Measurements from ENCODE around the gene KRTAP10-6.
"Not testable (repeated sequence)": the region's sequence is repeated elsewhere in the genome, so short reads cannot be mapped to it uniquely, and the experiment has no call there.

The KRTAP10-6 gene

DNA sequence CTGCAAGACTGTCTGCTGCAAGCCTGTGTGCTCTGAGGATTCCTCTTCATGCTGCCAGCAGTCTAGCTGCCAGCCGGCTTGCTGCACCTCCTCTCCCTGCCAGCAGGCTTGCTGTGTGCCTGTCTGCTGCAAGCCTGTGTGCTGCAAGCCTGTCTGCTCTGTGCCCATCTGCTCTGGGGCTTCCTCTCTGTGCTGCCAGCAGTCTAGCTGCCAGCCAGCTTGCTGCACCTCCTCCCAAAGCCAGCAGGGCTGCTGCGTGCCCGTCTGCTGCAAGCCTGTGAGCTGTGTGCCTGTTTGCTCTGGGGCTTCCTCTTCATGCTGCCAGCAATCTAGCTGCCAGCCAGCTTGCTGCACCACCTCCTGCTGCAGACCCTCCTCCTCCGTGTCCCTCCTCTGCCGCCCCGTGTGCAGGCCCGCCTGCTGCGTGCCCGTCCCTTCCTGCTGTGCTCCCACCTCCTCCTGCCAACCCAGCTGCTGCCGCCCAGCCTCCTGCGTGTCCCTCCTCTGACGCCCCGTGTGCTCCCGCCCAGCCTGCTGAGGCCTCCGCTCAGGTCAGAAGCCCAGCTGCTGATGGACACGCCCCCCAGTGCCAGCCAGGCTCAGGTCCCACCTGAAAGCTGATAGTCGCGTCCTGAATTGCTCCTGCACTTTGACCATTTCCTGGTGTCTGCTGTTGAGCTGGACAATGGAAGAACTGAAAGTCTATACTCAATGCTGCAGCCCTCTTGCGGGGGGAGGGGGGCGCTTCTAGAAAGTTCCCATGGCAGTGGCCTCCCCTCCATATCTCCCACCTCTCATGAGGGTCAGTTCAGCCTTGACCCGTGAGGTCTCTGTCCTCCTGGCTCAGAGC, 17.6 kb downstream of the KRTAP10-6 start:
- Histone ChIP-seq H3K9ac (ENCODE audit: low read depth, low read length) (no peak overlapping the region), H3K27me3 (ENCODE audit: control insufficient read depth, insufficient read depth, low read length) (no peaks in the 10 kb centered on the region), H3K36me3 (ENCODE audit: control insufficient read depth, insufficient read depth, low read length) (no peaks in the 10 kb centered on the region), H3K9me3 (ENCODE audit: control insufficient read depth, insufficient read depth, low read length) (peaks cover 3% of the 10 kb centered on the region; the same call in 1 of the 2 replicates), H3K27ac (ENCODE audit: low read depth, low read length) (no peak overlapping the region), H3K4me1 (ENCODE audit: control insufficient read depth, insufficient read depth, low read length) (no peaks in the 10 kb centered on the region), H3K4me3 (ENCODE audit: low read depth, low read length) (no peak overlapping the region)

DNA sequence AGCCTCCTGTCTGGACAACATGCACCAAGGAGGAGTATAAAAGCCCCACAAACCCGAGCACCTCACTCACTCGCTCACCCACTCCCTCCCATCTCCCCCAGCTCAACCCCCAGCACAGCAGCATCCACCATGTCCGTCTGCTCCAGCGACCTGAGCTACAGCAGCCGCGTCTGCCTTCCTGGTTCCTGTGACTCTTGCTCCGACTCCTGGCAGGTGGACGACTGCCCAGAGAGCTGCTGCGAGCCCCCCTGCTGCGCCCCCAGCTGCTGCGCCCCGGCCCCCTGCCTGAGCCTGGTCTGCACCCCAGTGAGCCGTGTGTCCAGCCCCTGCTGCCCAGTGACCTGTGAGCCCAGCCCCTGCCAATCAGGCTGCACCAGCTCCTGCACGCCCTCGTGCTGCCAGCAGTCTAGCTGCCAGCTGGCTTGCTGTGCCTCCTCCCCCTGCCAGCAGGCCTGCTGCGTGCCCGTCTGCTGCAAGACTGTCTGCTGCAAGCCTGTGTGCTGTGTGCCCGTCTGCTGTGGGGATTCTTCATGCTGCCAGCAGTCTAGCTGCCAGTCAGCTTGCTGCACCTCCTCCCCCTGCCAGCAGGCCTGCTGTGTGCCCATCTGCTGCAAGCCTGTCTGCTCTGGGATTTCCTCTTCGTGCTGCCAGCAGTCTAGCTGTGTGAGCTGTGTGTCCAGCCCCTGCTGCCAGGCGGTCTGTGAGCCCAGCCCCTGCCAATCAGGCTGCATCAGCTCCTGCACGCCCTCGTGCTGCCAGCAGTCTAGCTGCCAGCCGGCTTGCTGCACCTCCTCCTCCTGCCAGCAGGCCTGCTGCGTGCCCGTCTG, 18.5 kb downstream of the KRTAP10-6 start, which contains the start of gene KRTAP10-4:
Gene KRTAP10-4 (plus strand): TSS at position 100 of the 827 bp plus-strand sequence. CDS start 30 bp downstream, at position 130.
- not testable (repeated sequence) for H3K9me3 ChIP-seq (ENCODE audit: control insufficient read depth, insufficient read depth, low read length); H3K36me3 ChIP-seq (ENCODE audit: control insufficient read depth, insufficient read depth, low read length); H3K4me3 ChIP-seq (ENCODE audit: low read depth, low read length); H3K4me1 ChIP-seq (ENCODE audit: control insufficient read depth, insufficient read depth, low read length); H3K27me3 ChIP-seq (ENCODE audit: control insufficient read depth, insufficient read depth, low read length); H3K9ac ChIP-seq (ENCODE audit: low read depth, low read length); H3K27ac ChIP-seq (ENCODE audit: low read depth, low read length)

DNA sequence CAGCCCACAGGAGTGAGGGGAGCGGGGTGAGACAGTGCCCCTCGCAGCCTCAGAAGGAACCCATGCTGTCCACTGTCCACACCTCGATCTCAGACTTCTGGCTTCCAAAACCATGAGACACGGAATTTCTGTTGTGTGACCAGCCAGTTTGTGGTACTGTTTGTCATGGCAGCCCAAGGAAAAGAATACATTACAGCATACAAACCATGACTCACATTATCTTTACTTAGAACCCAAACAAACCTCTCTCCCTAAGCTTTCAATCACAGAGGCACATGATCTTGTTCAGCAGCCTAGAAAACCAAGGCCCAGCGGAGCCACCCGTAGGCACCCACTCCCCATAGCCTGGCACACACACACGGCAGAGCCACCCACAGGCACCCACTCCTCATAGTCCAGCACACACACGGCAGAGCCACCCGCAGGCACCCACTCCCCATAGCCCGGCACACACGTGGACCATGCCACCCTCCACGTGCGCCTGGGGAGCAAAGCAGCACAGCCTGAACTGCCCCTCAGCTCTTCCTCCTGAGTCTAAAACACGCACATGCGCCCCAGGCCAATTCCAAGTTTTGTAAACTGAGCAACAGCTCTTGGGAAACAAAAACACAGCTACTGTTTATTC, 19.2 kb downstream of the KRTAP10-6 start:
- peaks cover 3% of the 10 kb centered on the region; the same call in 1 of the 2 replicates for H3K9me3 ChIP-seq (ENCODE audit: control insufficient read depth, insufficient read depth, low read length)
- no peak overlapping the region for H3K4me3 ChIP-seq (ENCODE audit: low read depth, low read length)
- no peaks in the 10 kb centered on the region for H3K4me1 ChIP-seq (ENCODE audit: control insufficient read depth, insufficient read depth, low read length)
- H3K9ac ChIP-seq (ENCODE audit: low read depth, low read length), result no peak overlapping the region
- H3K27ac ChIP-seq (ENCODE audit: low read depth, low read length), result no peak overlapping the region
- no peaks in the 10 kb centered on the region for H3K27me3 ChIP-seq (ENCODE audit: control insufficient read depth, insufficient read depth, low read length)
- H3K36me3 ChIP-seq (ENCODE audit: control insufficient read depth, insufficient read depth, low read length), result no peaks in the 10 kb centered on the region

DNA sequence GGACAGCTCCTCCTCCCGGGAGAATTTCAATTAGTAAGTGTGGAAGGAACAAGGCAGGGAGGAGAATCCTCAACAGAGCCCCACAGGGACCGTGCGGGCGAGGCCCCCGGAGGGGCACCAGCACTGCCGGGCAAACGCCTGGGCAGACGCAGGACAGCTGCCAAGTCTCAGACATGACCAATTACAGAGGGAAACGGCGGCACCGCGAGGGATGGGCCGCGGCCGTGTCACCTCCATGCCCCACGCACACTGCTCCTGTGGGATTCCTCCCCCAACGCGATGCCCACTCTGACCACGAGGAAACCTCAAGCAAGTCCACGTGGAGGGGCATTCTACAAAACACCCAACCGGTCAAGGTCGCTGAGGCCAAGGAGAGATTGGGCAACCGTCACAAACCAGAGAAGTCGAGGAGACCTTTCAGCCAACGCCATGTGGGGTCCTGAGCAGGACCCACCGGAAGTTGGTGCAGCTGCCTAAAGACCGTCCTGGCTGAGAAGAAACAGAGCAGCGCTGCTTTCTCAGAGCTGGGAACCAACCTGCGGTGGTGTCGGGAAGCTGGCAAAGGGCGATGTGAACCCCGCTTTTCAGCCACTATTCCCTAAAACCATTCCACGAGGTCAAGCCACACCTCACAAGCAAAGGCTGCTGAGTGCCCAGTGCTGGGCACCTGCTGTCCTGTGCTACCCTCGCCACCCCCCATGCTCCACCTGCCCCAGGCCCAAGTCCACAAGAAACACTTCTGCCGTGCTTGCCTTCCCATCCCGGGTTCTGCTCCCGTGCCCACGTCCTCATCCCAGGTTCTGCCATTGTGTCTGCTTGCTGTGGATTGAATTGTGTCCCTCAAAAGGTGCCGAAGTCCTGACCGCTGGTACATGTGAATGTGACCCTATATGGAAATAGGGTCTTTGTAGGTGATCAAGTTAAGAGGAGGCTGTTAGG, 20.2 kb downstream of the KRTAP10-6 start:
- no peaks in the 10 kb centered on the region for H3K9me3 ChIP-seq (ENCODE audit: control insufficient read depth, insufficient read depth, low read length)
- H3K27ac ChIP-seq (ENCODE audit: low read depth, low read length), result no peak overlapping the region
- H3K27me3 ChIP-seq (ENCODE audit: control insufficient read depth, insufficient read depth, low read length), result no peaks in the 10 kb centered on the region
- H3K36me3 ChIP-seq (ENCODE audit: control insufficient read depth, insufficient read depth, low read length), result no peaks in the 10 kb centered on the region
- H3K9ac ChIP-seq (ENCODE audit: low read depth, low read length), result no peak overlapping the region
- H3K4me1 ChIP-seq (ENCODE audit: control insufficient read depth, insufficient read depth, low read length), result no peaks in the 10 kb centered on the region
- no peak overlapping the region for H3K4me3 ChIP-seq (ENCODE audit: low read depth, low read length)

DNA sequence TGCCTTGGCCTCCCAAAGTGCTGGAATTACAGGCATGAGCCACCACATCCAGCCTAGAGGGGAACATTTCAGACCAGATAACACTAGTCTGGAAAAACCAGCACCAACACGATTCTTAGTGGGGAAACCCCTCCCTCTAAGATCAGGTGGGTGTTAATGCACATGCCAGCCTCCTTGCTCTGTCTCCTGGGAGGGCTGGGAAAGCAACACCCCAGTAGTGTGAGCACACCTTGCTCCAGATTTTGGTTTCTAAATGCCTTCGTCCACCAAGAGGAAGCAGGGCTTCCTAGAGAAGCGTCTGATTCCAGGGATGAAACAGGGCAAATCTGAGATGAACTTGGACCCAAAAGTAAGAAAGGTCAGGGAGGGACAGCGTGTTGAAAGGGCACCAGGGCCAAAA, 21.0 kb downstream of the KRTAP10-6 start:
- H3K9me3 ChIP-seq (ENCODE audit: control insufficient read depth, insufficient read depth, low read length), result no peaks in the 10 kb centered on the region
- H3K4me1 ChIP-seq (ENCODE audit: control insufficient read depth, insufficient read depth, low read length), result no peaks in the 10 kb centered on the region
- no peak overlapping the region for H3K9ac ChIP-seq (ENCODE audit: low read depth, low read length)
- H3K27ac ChIP-seq (ENCODE audit: low read depth, low read length), result no peak overlapping the region
- H3K36me3 ChIP-seq (ENCODE audit: control insufficient read depth, insufficient read depth, low read length), result no peaks in the 10 kb centered on the region
- no peak overlapping the region for H3K4me3 ChIP-seq (ENCODE audit: low read depth, low read length)
- H3K27me3 ChIP-seq (ENCODE audit: control insufficient read depth, insufficient read depth, low read length), result no peaks in the 10 kb centered on the region

DNA sequence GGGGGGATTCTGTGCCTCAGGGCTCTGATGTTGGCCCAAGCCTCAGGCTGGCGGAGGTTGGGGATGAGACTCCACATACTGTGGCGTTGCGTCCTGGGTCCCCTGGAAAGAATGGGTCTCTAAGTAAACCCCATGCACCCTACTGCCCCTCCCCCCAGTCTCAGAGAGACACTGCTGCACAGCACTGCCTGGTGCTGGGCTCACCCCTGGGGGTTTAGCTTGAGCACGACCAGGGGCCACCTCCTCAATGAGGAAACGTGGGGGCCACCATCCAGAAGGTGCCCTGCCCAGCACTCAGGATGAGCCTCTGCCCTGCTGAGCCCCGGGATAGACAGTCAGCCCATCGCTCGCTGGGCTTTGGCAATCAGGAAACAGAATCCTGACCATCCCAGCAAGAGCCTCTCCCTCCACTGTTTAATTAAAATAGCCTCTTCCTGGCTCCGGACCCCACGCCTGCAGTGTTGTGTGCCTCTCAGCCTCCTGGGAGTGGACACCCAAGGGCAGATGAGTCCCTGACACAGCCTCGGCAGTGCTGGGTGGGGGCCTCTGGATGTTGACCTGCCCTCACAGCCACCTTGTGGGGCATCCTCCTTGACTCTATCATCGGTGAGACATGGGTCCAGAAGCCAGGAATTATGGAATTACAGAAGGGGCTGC, 22.3 kb downstream of the KRTAP10-6 start:
- Histone ChIP-seq H3K4me1 (ENCODE audit: control insufficient read depth, insufficient read depth, low read length) (no peaks in the 10 kb centered on the region), H3K4me3 (ENCODE audit: low read depth, low read length) (no peak overlapping the region), H3K36me3 (ENCODE audit: control insufficient read depth, insufficient read depth, low read length) (no peaks in the 10 kb centered on the region), H3K27ac (ENCODE audit: low read depth, low read length) (no peak overlapping the region), H3K9me3 (ENCODE audit: control insufficient read depth, insufficient read depth, low read length) (no peaks in the 10 kb centered on the region), H3K9ac (ENCODE audit: low read depth, low read length) (no peak overlapping the region), H3K27me3 (ENCODE audit: control insufficient read depth, insufficient read depth, low read length) (no peaks in the 10 kb centered on the region)

DNA sequence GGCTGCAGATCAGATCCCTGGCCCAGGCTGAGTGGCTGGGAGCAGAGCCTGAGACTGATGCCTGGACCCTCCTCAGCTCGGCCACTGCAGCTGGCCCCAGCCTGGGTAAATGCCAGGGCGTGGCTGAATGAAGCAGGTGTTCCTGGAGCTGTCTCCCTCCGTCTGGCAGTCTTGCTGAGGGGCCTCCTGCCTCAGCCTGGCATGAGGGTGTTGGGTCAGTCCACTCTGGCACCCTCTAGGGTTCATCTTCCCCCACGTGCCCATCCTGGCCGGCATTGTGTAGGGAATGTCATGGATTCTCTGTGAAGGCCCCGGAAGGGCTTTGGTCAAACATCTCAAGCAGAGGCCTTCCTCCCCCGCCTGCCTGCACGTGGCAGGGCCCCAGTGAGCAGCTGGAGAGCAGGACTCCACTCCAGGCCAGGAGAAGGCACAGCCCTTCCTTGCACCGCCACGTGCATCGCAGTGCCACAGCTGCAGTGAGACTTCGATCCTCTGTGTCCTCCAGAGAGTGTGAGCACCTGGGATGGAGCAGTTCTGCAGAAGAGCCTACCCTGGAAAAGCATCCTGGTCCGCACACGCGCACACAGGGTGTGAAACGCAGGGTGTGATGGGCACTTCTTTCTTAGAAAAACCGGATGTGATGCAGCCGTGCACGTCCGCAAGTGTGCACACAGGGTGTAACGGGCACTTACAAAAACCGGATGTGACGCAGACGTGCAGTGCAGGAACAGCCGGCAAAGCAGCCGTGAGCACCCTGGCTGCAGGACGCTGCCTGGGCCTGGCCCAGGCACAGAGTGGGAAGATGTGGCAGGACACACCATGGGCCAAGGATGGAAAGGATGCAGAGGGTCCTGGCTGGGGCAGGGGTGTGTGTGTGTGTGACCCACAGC, 23.4 kb downstream of the KRTAP10-6 start:
- Histone ChIP-seq H3K36me3 (ENCODE audit: control insufficient read depth, insufficient read depth, low read length) (no peaks in the 10 kb centered on the region), H3K9ac (ENCODE audit: low read depth, low read length) (no peak overlapping the region), H3K4me3 (ENCODE audit: low read depth, low read length) (no peak overlapping the region), H3K9me3 (ENCODE audit: control insufficient read depth, insufficient read depth, low read length) (no peaks in the 10 kb centered on the region), H3K27ac (ENCODE audit: low read depth, low read length) (no peak overlapping the region), H3K4me1 (ENCODE audit: control insufficient read depth, insufficient read depth, low read length) (no peaks in the 10 kb centered on the region), H3K27me3 (ENCODE audit: control insufficient read depth, insufficient read depth, low read length) (no peaks in the 10 kb centered on the region)

DNA sequence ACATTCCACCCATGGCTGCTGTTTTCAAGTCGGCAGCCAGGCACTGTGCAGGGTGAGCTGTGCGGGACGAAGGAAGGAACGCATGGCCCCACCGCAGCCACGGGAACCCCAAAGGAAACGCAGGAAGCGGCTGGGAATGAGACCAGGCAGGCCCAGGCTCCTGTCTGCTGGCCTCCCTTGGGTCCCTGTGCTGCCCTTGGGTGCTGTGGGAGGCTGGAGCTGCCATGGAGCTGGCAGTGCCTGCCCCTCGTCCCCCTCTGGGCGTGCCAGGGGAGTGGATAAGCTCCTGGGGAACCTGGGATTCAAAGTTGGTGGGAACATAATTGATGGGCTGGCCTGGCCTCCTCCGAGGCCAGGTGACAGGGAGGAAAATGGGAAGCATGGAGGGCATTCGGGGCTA, 24.0 kb downstream of the KRTAP10-6 start:
- no peak overlapping the region for H3K27ac ChIP-seq (ENCODE audit: low read depth, low read length)
- no peaks in the 10 kb centered on the region for H3K4me1 ChIP-seq (ENCODE audit: control insufficient read depth, insufficient read depth, low read length)
- no peaks in the 10 kb centered on the region for H3K27me3 ChIP-seq (ENCODE audit: control insufficient read depth, insufficient read depth, low read length)
- no peak overlapping the region for H3K4me3 ChIP-seq (ENCODE audit: low read depth, low read length)
- no peaks in the 10 kb centered on the region for H3K9me3 ChIP-seq (ENCODE audit: control insufficient read depth, insufficient read depth, low read length)
- H3K36me3 ChIP-seq (ENCODE audit: control insufficient read depth, insufficient read depth, low read length), result no peaks in the 10 kb centered on the region
- no peak overlapping the region for H3K9ac ChIP-seq (ENCODE audit: low read depth, low read length)

DNA sequence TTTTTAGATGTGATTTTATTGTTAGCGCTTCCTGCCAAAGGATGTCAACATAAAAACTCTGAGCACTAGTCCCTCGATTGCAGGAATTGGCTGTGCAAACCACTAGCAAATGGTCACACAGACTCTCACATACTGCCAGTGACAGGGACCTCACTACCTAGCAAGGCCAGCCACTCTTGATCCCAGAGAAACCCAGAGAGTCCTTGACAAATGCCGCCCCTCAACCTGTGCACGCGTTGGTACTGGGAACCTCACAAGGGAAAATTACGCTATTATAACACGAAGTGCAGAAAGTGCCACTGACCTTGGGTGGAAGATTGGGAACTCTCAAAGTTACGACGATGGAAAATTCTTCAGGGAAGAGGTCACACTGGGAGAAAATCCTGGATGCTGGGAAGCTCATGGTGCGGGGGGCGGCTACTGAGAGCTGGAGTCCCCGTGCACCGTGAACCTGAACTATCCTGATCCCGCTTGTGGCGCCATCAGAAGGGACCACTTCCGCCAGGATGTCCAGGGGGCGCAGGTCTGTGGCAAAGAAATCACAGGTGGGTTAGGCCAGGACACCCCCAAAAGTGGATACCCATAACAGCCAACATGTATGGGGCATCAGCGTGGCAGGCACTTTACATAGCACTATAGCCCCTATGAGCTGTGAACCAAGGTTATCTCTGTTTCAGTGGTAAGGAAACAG, 24.7 kb downstream of the KRTAP10-6 start:
- Histone ChIP-seq H3K36me3 (ENCODE audit: control insufficient read depth, insufficient read depth, low read length) (no peaks in the 10 kb centered on the region), H3K9me3 (ENCODE audit: control insufficient read depth, insufficient read depth, low read length) (no peaks in the 10 kb centered on the region), H3K27me3 (ENCODE audit: control insufficient read depth, insufficient read depth, low read length) (no peaks in the 10 kb centered on the region), H3K27ac (ENCODE audit: low read depth, low read length) (no peak overlapping the region), H3K4me3 (ENCODE audit: low read depth, low read length) (no peak overlapping the region), H3K4me1 (ENCODE audit: control insufficient read depth, insufficient read depth, low read length) (no peaks in the 10 kb centered on the region), H3K9ac (ENCODE audit: low read depth, low read length) (no peak overlapping the region)
